Endothelial cell of hepatic sinusoid (primary cell): ENCODE results near the gene CDK5RAP3.

Experiments used
- in situ Hi-C: cut with HindIII; loops from 2 replicates; pipeline ENCODE4 v1.10.0; 2017; ENCODE audit warnings: low sequenced_read_pairs

Gene CDK5RAP3

GRCh38 chr17:47946929-47947397 is 23.9 kb upstream of the CDK5RAP3 start:
- in situ Hi-C loops = no loop called here

GRCh38 chr17:47948706-47949196 is 22.2 kb upstream of the CDK5RAP3 start:
- in situ Hi-C loops = no loop called here

DNA sequence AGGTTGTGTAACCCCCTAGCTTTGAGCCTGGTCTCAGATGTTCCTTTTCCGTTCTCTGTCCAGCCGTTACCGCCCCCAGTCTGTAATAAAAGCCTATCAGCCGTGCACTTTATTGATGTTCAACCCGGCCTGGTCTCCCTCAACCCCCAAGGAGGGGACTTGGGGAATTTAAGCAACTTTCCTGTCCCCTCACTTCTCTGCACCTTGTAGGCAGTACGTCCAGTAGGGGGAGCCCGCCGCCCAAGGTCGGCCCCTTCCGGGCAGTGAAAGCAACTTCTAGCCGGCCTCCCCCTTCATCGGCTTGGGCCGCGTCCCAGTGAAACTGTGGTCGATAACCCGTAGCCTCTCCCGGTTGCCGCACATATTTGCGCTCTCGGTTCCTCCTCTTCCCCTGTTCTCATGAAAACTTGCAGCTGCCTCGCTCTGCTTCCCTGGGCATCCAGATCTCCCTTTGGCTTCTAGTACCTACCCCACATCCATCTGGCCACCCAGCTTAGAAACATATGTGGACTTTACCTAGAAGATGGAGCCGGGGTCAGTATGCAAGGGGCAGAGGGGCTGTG is 21.6 kb upstream of the CDK5RAP3 start:
- in situ Hi-C loops = no loop called here

DNA sequence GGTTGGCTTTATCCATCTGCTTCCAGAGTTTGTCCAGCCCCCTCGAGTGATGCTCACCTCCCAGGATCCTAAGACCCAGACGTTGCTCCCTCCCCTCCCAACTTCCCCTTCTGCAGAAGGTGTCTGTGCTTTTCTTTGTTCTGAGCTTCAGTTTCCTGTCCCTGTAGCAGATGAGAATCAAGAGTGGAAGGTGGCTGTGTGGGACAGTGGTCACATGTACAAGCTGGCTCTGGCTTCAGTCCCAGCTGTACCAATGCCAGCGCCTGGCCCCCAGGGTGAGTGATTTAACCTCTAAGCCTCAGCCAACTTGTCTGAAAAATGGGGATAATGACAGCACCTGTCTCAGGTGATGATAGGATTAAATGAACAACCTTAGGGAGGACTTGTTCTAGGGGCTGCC is 21.0 kb upstream of the CDK5RAP3 start:
- in situ Hi-C loops = no loop called here

DNA sequence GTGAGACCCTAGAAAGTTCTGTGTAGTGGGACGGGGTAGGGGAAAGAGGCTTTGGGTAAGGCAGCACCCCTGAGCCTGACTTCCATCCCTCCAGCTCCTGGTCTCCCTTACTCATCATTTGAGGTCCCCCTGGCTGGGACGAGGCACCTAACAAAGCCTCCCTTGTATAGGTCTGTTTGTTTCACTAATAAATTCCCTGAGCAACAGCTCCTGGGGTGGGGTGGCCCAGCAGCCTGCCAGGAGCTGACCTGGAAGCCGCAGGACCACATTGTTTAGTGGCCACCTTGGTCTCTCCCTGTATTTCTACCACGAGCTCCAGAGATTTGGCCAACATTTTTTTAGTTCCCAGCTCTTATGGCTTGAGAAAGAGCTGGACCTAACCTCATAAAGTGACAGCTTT is 20.5 kb upstream of the CDK5RAP3 start:
- in situ Hi-C loops = no loop called here

- in situ Hi-C loops = no loop called here
These were observed 18.5 kb upstream of the CDK5RAP3 start for GRCh38 chr17:47952171-47953021.

GRCh38 chr17:47953909-47954308 is 17.0 kb upstream of the CDK5RAP3 start:
- in situ Hi-C loops = no loop called here

GRCh38 chr17:47955497-47956461 is 15.1 kb upstream of the CDK5RAP3 start:
- in situ Hi-C loops = no loop called here

GRCh38 chr17:47956791-47957590 is 13.9 kb upstream of the CDK5RAP3 start:
- in situ Hi-C loops = no loop called here

- in situ Hi-C loops = no loop called here
These were observed 13.1 kb upstream of the CDK5RAP3 start, which contains the start of gene PRR15L for GRCh38 chr17:47957591-47958490. Gene PRR15L, minus strand, starts transcription at chr17:47957883. Its CDS starts 4,649 bp downstream, at chr17:47953234.

DNA sequence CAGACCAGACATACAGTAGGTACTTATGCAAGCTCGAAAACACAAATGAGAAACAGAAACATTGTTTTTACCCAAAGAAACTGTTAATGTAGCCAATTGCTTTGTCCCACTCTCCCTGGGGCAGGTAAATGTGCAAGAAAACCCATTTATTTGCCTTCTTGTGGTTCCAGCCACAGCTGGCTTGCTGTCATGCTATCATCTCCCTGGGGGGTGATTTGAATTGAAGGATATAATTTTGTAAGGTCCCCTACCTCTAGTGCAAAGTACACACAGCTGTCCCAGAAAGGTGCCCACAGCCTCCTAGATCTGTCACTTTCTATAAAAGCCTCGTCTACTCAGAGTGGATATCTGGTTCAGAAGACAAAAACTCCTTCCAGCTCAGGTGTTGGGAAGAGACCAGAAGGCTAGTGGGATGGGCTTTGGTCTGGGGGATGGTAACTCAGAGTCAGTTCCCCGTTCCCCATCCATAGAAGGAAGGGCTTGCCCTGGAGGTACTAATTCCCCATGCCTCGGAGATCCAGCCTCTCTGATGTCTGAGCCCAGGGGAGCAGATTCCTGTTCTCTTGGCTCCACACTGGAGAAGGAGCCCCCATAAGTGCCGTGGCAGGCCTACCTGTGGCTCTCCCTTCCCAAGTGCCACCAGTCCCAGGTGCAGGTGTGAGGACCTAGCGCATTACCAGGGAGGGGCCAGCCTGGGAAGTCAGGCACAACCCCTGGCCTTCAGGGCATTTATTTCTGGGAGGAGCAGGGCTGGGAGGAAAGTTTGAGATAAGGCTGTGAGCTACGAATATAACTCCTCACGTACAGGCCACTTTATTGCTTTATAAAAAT is 10.9 kb upstream of the CDK5RAP3 start:
- in situ Hi-C loops = no loop called here

- in situ Hi-C loops = no loop called here
These were observed 9.5 kb upstream of the CDK5RAP3 start for GRCh38 chr17:47961406-47961805.

DNA sequence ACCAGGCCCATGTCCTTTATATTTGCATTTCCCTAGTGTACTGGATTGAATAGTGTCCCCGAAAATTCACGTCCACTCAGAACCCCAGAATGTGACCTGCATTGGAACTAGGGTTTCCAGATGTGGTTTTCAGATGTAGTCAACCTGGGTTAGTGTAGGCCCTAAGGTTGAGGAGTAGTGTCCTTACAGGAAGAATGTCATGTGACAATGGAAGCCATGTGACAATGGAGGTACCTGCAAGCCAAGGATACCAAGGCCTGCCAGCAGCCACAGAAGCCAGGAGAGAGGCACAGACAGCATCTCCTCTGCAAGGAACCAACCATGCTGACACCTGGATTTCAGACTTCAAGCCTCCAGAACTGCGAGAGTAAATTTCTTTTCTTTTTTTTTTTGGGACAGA is 8.0 kb upstream of the CDK5RAP3 start:
- in situ Hi-C loops = no loop called here

DNA sequence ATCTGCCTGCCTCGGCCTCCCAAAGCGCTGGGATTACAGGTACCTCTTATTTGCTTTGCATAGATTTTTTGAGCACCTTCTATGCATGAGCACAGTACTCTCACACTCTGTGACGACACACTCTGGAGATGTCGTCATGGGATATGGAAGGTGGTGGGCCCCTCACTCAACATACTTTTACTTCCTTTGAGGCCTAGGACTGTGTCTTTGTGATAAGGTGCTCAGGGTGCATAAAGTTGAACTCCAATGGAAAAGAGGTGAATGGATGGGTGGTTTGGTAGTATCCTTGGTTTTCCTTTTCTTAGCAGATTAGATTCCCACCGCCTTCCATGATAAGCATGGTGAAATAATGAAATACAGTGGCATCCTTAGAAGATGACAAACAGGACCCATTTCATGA is 6.1 kb upstream of the CDK5RAP3 start:
- in situ Hi-C loops = no loop called here

- in situ Hi-C loops = no loop called here
These were observed 4.8 kb upstream of the CDK5RAP3 start for GRCh38 chr17:47966079-47966519.

- in situ Hi-C loops = no loop called here
These were observed 3.2 kb upstream of the CDK5RAP3 start for GRCh38 chr17:47967607-47968252.

DNA sequence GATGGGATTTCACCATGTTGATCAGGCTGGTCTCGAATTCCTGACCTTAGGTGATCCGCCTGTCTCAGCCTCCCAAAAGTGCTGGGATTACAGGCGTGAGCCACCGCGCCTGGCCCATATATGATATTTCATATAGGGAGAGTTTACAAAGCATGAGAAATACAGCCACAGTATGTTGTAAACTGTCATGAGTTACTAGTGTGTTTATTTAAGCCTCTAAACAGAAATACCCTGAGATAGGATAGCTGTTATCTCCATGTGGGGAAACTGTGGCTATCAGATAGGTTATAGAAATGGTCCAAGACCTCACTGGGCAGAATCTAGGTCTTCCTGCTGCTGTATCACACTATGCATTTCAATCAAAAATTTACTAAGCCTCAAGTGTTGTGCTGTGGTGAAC is 2.1 kb upstream of the CDK5RAP3 start:
- in situ Hi-C loops = no loop called here
